NB4 (cell line): Measurements from ENCODE around the gene PLCB3.

ENCODE experiments used
- DNase-seq: peaks from one replicate; pipeline ENCODE4 v3.0.0; 2010; ENCODE audit warnings: low read depth
- H3K4me3 ChIP-seq: one replicate; pipeline ENCODE4 v1.5.1; 2011; ENCODE audit warnings: mild to moderate bottlenecking, low read depth, low read length, moderate library complexity
- MYC ChIP-seq: IDR thresholded peaks from 2 replicates; pipeline ENCODE4 v1.6.1; 2011; ENCODE audit warnings: low read depth, low read length
- POLR2A ChIP-seq: IDR thresholded peaks from 2 replicates; pipeline ENCODE4 v1.6.1; 2011; ENCODE audit warnings: mild to moderate bottlenecking; ENCODE audit not compliant: insufficient read length; ENCODE audit errors: extremely low read depth
- TF ChIP-seq, protein P1 (sequence below): IDR thresholded peaks from 2 replicates; pipeline ENCODE4 v1.6.1; 2011; ENCODE audit warnings: low read depth, low read length
- TF ChIP-seq, protein P2 (sequence below): IDR thresholded peaks from one replicate; pipeline ENCODE4 v1.5.1; 2012; ENCODE audit warnings: low read depth, low read length

Gene PLCB3

GRCh38 chr11:64295760-64296159, 44.4 kb downstream of the PLCB3 start:
- TF ChIP-seq, protein P1, sequence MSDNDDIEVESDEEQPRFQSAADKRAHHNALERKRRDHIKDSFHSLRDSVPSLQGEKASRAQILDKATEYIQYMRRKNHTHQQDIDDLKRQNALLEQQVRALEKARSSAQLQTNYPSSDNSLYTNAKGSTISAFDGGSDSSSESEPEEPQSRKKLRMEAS: no peak
- TF ChIP-seq POLR2A (no peak), MYC (no peak)
- TF ChIP-seq, protein P2, sequence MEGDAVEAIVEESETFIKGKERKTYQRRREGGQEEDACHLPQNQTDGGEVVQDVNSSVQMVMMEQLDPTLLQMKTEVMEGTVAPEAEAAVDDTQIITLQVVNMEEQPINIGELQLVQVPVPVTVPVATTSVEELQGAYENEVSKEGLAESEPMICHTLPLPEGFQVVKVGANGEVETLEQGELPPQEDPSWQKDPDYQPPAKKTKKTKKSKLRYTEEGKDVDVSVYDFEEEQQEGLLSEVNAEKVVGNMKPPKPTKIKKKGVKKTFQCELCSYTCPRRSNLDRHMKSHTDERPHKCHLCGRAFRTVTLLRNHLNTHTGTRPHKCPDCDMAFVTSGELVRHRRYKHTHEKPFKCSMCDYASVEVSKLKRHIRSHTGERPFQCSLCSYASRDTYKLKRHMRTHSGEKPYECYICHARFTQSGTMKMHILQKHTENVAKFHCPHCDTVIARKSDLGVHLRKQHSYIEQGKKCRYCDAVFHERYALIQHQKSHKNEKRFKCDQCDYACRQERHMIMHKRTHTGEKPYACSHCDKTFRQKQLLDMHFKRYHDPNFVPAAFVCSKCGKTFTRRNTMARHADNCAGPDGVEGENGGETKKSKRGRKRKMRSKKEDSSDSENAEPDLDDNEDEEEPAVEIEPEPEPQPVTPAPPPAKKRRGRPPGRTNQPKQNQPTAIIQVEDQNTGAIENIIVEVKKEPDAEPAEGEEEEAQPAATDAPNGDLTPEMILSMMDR: no peak
- DNase-seq: no peak
- no peak overlapping the region for H3K4me3 ChIP-seq

GRCh38 chr11:64296236-64296635, 44.9 kb downstream of the PLCB3 start:
- no peak overlapping the region for H3K4me3 ChIP-seq
- no peak for DNase-seq
- TF ChIP-seq, protein P1: no peak
- TF ChIP-seq, protein P2: no peak
- no peak for TF ChIP-seq POLR2A
- TF ChIP-seq MYC: no peak

GRCh38 chr11:64296830-64297698, 45.7 kb downstream of the PLCB3 start:
- DNase-seq: no peak
- no peak overlapping the region for H3K4me3 ChIP-seq
- no peak for TF ChIP-seq POLR2A
- no peak for TF ChIP-seq MYC
- TF ChIP-seq, protein P1: no peak
- TF ChIP-seq, protein P2: no peak

DNA sequence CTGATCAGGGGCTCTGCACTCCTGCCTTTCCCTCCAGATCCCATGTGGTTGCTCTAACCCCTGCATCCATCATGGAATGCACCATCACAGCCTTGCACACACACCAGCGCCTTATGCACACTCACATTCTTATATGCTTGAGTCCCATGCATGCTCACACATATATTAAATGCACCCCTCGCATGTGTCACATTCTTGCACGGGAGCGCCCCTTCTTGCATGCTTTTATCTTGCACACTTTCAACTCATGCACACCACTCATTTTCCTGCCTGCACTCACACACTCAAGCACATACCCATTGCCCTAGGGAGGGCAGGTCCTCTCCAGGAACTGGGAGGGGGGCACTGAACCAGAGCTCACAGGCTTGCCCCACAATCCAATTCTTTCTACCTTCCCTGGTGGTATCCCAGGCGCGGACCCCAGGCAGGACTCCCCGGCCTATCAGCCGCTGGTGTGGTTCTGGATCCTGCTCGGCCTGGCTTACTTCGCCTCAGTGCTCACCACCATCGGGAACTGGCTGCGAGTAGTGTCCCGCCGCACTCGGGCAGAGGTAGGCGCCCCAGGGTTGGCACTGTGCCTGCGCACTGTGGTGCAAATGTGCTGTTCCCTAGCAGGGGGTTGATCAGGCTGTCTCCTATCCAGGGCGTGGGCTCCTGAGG, 46.5 kb downstream of the PLCB3 start:
- no peak for TF ChIP-seq POLR2A
- TF ChIP-seq, protein P2: no peak
- TF ChIP-seq, protein P1: no peak

GRCh38 chr11:64298966-64299846, 47.9 kb downstream of the PLCB3 start:
- no peak overlapping the region for H3K4me3 ChIP-seq
- DNase-seq: no peak
- no peak for TF ChIP-seq POLR2A
- TF ChIP-seq, protein P1: no peak
- TF ChIP-seq, protein P2: no peak
- TF ChIP-seq MYC: no peak

More for the DNA sequence above, 46.5 kb downstream of the PLCB3 start:
- DNase-seq: no peak
- H3K4me3 ChIP-seq: no peak overlapping the region
